HG03342 (cell line): ENCODE data around the gene IDUA.

Experiments used
- ATAC-seq: cut with Tn5 transposase; IDR thresholded peaks from one replicate; pipeline ENCODE4 v1.9.1; 2021; ENCODE audit warnings: mild to moderate bottlenecking, moderate library complexity; ENCODE audit not compliant: unreplicated experiment

IDUA gene

DNA sequence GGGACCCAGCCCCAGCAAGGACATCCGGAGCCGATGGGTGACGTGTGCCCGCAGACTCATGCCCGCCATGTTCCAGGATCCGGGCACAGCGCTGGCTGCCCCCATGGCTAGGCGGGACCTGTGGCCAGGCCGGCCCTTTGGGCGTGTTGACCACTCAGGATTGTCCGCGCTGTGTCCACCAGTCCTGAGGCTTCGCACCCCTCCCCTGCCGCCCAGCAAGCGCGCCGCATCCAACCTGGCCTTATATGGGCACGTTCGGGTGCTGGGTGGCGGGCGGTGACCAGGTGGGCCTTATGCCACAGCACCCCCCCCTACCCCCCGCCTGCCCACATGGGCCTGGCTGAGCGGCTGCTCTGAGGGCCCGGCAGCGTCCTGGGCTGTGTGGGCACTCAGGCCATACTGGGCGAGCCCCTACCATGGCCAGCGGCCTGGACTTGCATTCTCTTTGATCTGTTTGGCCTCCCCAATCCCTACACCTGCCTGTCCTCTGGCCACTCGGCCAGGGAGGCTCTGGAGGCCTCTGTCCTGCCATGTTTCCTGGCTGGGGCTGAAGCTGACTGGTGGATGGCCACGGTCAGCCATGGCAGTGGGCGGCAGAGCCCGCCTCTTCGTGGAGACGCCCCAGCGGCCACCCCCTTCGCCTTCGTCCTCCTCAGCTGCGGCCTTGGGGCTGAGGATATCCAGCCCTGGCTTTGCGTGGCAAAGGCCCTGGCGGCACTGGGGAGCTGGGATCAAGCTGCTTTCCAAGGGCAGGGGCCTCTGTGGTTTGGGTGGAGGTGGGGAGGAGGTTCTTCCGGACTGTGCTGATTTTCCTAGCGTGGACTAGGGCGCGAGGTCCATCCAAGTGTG lies 26.6 kb downstream of the IDUA start:
- ATAC-seq, result no peak

- no peak for ATAC-seq
These were observed 27.7 kb downstream of the IDUA start for GRCh38 chr4:1014291-1015167.

- no peak for ATAC-seq
These were observed 28.3 kb downstream of the IDUA start for GRCh38 chr4:1015179-1015578.

DNA sequence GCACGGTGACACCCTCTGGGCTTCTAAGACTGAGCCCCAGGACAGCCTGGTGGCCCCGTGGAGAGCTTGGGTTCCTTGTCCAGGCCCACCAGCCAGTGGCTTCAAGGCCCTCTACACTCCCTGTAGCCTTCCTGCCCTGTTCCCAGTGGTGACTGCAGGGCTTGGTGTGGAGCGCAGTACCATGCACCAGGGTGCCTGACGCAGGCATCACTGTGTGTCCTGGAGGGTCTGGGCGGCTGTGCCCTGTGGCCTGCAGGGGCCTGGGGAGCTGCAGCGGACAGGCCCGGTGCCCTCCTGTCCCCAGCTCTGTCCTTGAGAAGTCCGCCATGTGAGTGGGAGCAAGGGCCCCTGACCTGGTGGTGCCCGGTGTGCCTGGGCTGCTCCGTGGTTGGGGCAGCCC lies 28.9 kb downstream of the IDUA start:
- ATAC-seq, result no peak

GRCh38 chr4:1017211-1017610 lies 30.4 kb downstream of the IDUA start:
- no peak for ATAC-seq

DNA sequence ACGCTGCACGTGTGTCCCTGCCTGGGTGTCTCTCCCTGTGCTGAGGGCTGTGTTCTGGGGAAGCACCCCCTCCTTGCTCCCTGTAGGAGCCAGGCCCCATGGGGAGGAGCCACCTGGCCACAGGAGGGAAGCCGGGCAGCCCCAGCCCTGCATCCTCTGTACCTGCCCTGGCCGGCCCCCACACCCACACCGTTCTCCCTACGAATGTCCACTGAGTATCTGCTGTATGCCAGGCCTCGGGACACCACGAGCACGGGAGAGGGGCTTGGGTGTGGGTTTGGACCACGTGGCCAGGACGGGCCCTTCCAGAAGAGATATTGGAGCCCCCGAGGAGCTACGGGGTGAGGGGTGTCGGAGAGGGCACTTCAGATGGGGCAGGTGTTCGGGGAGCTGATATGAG lies 30.9 kb downstream of the IDUA start:
- no peak for ATAC-seq

DNA sequence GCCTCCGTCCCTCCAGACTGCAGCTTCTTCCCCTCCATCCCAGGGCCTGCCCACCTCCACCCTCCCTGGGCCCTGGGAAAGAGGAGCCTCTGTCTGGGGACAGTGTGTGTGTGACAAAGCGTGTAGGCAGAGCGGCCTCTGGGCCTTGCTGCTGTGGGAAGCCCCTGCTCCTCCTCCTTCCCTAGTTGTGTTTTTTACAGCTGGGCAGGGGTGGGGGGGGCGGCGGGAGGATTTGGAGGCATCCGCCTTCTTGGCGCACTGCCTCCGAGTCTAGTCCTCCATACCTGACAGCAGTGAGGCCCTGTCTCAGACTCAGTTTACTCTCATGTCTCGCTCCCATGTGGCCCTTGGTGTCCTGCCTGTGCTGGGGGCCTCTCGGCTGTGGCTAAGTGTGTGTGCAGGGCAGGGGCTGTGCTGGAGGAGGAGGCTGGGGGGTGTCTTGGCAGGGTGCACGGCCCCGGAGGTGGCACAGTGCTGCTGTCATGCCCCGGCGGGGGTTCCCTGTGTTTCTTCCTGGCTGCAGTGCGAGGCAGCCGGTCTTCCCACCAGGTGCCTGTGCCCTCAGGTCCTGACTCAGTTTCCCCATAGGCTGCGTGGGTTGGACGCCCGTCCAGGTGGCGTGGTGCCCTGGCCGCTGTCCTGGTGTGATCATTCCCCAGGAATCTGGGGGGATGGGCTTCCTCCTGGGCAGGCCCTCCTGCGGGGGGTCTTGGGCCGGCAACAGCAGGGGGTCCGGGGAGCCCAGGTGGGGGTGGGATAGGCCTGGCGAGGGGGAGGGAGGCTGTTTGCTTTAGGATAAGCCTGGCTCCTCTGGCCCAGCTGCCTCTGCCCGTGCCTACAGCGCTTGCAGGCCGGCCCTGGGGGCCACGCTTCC lies 31.5 kb downstream of the IDUA start:
- ATAC-seq, result no peak

GRCh38 chr4:1019320-1019719 lies 32.5 kb downstream of the IDUA start:
- no peak for ATAC-seq

GRCh38 chr4:1019729-1020470 lies 33.1 kb downstream of the IDUA start:
- ATAC-seq, result no peak

DNA sequence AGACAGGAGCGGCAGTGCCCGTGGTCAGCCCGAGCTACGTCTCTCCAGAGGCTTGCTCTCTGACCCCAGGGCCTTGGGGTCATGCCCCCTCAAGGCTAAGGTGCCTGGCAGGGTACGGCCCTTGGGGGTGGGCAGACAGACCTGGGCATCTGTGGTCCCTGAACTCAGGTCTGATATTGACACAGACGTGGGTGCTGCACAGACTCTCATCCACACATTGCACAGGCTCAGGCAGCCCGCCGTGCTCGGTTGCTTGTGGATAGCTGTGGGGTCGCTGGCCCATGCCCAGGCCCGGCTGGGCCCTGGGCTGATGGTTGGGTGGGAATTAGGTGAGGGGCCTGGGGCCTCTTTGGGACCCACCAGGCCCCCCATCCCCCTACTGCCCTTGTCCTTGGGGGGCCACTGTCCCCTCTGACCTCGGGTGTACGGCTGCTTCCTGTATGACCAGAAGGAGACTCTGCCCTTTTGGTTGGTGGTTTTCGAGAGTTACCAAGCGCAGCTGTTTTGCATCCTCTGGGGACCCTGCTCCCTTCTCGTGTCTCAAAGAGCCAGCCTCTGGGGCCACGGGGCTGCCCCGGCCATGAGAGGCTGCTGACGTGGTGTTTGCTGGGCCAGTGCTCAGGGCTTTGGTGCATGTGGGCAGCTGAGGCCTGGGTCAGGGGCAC lies 34.7 kb downstream of the IDUA start:
- ATAC-seq, result peak; percentile 76

DNA sequence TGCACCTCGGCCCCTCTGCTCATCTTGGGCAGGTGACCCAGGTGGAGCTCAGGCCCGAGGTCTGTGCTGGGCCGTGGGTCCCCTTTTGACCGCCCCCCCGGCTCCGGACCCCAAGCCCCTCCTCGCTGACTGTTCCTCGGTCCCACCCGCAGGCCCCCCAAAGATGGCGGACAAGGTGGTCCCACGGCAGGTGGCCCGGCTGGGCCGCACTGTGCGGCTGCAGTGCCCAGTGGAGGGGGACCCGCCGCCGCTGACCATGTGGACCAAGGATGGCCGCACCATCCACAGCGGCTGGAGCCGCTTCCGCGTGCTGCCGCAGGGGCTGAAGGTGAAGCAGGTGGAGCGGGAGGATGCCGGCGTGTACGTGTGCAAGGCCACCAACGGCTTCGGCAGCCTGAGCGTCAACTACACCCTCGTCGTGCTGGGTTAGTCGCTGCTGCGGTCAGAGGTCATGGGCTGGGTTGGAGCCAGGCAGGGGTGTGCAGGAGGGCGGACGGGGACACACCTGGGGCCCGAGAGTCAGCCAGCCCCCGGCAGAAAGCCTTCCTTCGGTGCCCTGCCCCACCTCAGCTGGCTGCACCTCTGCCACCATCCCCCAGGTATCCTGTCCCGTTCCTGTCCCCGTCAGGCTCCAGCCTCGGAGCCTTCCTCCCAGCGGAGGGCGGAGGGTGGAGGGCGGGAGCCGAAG lies 35.4 kb downstream of the IDUA start:
- ATAC-seq, result no peak

GRCh38 chr4:1022739-1023066 lies 35.9 kb downstream of the IDUA start:
- no peak for ATAC-seq

DNA sequence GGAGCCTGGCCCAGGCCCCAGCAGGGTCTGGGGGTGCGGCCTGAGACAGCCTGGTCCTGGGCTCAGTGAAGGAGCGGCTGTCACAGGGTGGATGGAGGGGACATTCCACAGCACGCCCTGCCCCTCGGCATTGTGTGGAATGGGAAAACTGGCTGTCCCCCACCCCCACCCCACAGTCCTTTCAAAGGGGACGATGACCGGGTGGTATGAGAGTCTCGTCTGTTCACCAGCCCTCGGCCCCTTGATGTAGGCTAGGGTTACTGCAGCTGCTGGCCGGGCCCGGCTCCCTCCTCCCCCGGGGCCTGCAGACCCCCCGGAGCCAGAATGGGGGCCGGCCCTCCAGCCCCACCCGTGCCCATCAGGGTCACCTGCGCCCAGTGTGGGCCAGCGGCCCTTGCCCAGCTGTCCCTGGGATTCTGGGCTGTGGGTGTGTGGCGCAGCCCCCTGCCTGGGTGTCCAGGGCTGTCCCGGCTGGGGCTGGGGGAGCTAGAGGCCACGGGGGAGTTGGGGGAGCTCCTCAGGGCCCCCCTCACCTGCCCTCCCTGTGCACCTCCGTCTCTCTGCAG lies 36.3 kb downstream of the IDUA start:
- ATAC-seq, result no peak

- ATAC-seq, result no peak
These were observed 37.3 kb downstream of the IDUA start for GRCh38 chr4:1023895-1024740.

DNA sequence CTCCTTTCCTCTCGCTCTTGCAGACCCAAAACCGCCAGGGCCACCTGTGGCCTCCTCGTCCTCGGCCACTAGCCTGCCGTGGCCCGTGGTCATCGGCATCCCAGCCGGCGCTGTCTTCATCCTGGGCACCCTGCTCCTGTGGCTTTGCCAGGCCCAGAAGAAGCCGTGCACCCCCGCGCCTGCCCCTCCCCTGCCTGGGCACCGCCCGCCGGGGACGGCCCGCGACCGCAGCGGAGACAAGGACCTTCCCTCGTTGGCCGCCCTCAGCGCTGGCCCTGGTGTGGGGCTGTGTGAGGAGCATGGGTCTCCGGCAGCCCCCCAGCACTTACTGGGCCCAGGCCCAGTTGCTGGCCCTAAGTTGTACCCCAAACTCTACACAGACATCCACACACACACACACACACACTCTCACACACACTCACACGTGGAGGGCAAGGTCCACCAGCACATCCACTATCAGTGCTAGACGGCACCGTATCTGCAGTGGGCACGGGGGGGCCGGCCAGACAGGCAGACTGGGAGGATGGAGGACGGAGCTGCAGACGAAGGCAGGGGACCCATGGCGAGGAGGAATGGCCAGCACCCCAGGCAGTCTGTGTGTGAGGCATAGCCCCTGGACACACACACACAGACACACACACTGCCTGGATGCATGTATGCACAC lies 38.2 kb downstream of the IDUA start:
- ATAC-seq, result no peak

DNA sequence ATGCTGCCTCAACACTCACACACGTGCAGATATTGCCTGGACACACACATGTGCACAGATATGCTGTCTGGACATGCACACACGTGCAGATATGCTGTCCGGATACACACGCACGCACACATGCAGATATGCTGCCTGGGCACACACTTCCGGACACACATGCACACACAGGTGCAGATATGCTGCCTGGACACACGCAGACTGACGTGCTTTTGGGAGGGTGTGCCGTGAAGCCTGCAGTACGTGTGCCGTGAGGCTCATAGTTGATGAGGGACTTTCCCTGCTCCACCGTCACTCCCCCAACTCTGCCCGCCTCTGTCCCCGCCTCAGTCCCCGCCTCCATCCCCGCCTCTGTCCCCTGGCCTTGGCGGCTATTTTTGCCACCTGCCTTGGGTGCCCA lies 39.3 kb downstream of the IDUA start:
- ATAC-seq, result peak; percentile 65

- ATAC-seq, result no peak
These were observed 40.5 kb downstream of the IDUA start for GRCh38 chr4:1027219-1027914.
